ENCODE results near the gene DDX11.
A peak's percentile ranks its signal among the peaks of the same experiment; 100 is the strongest.
"Not testable (repeated sequence)": the region's sequence is repeated elsewhere in the genome, so short reads cannot be mapped to it uniquely, and the experiment has no call there.

Gene DDX11

DNA sequence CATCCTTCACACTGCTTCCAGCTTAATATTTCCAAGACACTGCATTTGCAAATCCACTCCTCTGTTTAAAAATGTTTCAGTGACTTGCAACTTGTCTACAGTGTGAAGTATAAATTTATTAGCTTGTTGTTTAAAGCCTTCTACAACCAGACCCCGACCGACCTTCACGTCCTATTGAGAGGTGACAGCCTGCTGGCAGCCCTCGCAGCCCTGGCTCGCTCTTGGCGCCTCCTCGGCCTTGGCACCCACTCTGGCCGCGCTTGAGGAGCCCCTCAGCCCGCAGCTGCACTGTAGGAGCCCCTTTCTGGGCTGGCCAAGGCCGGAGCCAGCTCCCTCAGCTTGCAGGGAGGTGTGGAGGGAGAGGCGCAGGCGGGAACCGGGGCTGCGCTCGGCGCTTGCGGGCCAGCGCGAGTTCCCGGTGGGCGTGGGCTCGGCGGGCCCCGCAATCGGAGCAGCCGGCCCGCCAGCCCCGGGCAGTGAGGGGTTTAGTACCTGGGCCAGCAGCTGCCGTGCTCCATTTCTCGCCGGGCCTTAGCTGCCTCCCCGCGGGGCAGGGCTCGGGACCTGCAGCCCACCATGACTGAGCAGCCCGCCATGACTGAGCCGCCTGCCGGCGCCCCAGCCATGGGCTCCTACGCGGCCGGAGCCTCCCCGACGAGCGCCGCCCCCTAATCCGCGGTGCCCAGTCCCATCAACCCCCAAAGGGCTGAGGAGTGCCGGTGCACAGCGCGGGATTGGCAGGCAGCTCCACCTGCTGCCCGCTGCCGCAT is 2.5 kb upstream of the DDX11 start:
- not testable (repeated sequence) for DNase-seq

DNA sequence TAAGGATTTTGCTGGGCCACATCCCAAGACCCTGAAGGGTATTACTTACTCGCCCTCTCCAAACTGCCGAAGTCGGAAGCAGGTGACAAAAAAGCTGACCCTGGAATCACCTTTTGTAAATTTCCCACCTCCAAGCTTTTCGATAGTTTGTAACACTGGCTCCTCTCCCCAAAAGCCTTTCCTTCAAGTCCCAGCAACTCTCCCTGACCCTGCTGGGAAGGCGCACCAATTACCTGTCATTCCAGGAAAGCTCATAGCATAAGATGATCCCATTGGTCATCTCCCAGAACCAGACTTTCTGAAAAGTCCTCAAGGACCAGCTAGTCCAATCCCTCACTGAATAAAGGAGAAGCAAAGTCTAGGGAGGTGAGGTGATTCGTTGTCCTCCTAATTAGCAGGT is 698 bp upstream of the DDX11 start:
- DNase-seq: not testable (repeated sequence)

DNA sequence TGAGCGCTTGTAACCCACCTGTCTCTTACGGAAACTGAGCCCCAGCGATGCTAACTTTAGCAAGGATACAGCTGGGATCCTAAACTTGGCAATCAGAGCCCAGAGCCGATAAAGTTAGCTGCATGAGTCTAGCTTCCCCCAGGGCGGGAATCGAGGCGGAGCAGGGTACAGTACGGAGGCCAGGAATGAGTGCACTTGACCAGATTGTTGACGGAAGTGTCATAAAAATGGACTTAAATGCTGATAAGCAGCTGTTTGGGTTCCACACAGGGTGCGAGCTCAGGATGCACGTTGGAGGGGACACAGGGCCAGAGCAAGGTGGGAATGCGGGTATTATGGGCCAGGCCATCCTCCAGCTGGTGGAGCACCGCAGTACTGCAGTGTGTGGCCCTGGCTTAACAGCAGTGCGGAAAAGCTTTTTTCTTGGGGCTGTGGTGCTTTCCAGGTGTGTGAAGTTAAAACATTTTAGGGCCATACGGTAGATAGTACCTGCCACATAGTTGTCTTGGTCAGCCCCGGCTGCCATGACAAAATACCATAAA is 744 bp downstream of the DDX11 start:
- DNase-seq: not testable (repeated sequence)

DNA sequence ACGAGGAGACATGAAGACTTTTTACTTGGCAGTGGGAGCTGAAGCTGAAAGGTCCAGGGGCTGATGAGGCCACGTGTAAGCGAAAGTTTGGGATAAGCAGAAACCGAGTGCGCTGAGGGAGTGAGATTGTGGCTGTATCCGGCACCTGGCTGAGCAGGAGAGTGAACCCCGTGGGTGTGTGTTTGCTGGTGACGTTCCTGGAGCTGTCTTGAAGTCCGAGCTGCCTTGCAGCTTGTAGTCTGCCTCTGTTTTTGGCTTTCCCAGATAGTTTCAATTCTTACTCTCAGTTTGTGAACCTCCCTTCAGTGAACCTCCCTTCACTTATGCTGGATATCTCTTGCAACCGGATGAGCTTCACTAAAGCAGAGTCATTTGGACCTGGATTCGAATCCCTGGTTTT is 2.5 kb downstream of the DDX11 start:
- not testable (repeated sequence) for DNase-seq

DNA sequence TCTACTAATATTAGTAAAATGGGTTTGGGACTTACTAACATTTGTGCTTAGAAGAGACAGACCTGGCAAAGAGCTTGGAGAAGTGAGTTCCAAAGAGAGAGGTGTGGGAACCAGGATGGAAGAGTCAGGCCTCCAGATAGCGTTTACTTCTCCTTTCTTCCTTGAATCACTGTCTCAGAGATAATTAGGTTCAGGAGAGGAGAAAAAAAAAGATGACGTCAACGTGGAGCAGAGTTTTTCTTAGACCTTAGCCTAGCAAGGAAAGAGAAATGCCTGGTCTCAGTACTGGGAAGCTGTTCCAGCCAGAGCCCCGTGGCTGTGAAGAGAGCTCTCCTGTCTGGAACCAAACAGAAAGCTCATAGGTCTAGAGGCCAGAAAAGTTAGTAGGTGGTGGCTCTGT is 3.4 kb downstream of the DDX11 start:
- not testable (repeated sequence) for DNase-seq

DNA sequence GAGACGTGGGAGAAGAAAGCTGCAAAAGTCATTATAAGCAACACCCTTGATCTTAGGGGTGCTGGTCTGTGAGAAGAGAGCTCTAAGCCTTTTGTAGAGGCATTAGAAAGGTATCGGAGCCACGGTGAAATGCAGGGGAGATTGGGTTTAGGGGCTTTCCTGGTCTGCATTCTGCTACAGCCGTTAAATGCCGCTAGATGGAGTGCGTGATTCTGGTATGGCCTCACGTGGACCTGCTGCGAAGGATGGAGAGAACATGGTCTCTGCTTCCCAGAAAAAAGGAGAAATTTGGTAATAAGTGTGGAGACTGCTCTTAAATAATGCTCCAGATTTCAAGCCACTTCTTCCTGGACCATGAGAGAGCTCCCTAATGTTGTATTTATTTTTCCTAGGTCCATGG is 4.3 kb downstream of the DDX11 start:
- DNase-seq: not testable (repeated sequence)

DNA sequence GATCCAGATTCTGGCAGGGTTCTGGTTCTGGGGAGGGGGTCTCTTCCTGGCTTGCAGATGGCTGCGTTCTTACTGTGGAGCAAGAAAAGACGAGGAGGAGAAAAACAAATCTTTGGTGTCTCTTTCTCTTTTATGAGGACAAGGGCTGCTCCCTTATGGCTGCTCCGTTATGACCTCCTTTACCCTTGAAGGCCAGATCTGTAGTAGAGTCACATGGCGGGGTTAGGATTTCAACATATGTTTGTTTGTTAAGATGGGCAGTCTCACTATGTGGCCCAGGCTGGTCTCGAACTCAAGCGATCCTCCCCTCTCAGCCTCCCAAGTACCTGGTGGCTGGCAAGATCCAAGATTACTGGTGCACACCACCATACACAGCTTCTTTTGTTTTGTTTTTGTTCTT is 5.8 kb downstream of the DDX11 start:
- DNase-seq: not testable (repeated sequence)

DNA sequence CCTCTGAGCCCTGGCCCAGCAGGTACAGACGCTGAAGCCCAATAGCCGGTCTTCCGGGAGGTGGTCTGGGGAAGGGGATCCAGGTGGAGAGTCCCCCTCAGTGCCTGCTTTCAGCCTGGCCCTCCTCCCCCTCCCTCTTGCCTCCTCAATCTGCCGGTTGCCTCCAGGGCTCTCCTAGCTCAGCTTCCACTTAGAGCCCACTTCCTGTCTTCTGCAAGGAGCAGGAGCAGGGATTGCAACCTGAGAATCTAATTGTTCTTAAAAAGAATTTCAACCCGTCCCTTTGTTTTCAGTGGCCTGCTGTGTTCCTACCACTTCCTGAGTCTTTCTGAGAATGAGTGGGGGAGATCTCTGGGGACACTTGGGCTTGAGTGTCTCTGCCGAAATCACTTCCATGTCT is 6.6 kb downstream of the DDX11 start:
- DNase-seq: peak; percentile 7

DNA sequence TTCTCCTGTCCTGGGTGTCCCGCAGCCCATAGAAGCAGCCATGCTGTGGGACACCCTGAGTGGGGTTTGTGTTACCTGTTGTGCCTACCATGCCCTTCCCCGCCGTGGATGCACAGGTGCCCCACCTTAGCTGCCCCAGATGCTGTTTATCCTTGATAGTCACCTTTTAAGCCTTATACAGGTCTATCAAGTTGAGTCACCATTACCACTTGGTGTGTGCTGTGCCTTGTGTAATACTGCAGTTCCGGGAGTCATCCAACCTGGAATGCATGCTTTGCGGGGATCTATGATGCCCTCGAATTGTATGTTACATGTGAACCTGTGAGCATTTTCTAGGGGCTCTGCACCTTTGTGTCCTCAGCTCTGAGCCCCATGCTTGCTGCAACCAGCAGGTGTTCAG is 7.6 kb downstream of the DDX11 start:
- DNase-seq: not testable (repeated sequence)

DNA sequence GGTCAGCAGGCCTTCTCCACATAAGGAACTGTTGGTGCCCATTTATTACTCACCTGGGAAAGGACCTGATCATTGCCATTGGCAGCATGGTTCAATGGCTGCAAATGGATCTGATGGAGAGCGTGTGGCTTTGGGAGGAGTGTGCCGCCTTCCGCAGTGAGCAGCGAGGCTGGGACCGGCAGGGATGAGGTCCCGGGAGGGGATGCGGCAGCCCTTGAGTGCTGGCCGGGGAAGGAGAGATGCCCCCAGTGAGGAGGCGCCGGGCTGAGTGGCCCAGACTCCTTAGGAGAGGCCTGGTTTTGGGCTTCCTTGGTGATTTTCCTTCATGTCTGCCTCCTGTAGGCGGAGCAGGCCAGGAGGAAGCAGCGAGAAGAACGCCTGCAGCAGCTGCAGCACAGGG is 10.6 kb downstream of the DDX11 start:
- not testable (repeated sequence) for DNase-seq

DNA sequence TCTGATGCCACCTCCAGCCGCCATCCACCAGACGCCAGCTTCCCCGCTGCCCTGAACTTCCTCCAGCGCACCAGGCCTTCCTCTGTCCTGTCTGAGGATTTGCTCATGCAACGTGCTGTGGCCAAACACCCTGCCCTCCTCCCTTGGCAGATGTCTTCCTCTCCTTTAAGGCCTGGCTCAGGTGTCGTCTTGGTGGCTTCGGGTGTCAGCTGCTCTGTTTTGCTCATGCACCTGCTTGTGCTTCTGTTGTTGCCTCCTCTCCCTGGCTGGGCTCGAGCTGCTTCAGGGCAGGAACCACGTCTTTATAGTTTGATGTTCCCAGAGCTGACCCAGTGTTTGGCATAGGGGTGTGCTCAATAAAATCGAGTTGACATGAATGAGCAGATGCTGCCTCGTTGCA is 12.4 kb downstream of the DDX11 start:
- DNase-seq: not testable (repeated sequence)

DNA sequence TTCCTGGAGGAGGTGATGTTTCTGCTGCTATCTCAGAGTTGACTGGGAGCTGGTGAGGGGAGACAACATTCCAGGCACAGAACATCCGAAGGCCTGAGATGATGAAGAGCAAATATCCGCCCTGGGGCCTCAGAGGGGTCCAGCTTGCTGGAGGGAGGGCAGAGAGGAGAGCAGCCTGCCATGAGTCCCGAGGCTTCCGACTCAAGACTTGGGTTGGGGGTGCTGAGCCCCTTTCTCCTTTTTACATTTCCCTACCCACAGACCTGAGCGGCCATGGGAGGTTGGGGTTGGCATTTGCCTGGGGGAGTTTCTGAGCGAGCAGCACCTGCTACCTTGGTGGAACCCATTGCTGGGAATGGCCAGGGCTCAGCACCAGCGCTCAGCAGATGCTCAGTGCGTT is 13.8 kb downstream of the DDX11 start:
- not testable (repeated sequence) for DNase-seq

DNA sequence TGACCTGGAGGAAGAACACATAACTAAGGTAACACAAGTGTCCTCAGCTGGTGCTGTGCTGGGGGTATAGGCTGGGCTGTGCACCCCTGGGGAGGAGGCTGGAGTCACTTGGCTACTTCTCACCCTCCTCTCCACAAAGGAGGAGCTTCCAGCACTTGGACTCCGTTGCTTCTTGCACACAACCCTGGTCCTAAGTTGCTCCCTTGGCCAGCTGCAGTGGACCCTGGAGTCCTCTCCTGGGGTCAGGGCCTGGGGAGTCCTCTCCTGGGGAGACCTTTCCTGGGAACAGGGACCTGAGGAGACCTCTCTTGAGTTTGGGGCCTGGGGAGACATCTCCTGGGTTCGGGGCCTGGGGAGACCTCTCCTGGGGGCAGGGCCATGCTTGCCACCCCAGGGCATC is 14.3 kb downstream of the DDX11 start:
- DNase-seq: not testable (repeated sequence)

DNA sequence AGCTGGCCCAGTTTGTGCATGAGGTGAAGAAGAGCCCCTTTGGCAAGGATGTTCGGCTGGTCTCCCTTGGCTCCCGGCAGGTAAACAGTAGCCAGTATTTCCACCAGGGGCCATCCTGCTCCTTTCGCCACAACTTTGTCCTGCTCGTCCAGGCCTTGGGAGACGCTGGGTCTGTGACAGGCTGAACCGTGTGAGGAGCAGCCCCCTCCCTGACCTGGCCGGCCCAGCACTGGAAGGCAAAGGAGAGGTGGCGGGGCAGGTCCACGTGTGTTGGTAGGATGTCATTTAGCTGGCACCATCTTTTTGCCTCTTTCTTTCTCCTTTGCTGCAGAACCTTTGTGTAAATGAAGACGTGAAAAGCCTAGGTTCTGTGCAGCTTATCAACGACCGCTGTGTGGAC is 15.4 kb downstream of the DDX11 start:
- DNase-seq: no peak

DNA sequence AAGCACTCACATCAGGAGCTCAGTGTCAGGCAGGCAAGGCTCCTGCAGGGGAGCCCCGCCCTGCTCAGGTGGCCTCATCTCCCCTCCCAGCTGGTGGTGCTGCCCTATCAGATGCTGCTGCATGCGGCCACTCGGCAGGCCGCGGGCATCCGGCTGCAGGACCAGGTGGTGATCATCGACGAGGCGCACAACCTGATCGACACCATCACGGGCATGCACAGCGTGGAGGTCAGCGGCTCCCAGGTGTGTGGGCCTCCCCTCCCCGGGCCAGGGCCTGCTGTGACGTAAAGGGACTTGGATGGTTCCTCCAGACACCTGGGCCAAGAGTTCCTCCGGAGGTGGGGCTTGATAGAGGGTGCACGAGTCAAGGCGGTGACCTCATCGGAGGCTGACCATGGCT is 18.0 kb downstream of the DDX11 start:
- not testable (repeated sequence) for DNase-seq

DNA sequence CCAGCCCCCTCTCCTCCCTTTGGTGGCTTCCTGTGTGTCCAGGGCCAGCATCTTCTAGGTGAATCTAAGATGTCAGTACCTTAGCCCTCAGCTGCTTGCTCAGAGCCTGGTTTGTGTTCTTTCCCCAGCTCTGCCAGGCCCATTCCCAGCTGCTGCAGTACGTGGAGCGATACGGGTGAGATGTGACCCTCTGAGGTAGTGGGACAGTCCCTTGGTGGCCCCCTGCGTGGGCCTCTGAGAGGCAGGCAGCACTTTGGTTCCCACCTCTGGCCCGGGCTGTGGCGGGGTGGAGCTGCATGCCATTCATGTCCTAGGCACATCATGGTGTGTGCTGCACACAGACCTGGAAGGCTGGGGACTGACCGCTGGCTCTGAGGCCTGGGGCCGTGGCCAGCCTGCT is 19.1 kb downstream of the DDX11 start:
- DNase-seq: not testable (repeated sequence)

DNA sequence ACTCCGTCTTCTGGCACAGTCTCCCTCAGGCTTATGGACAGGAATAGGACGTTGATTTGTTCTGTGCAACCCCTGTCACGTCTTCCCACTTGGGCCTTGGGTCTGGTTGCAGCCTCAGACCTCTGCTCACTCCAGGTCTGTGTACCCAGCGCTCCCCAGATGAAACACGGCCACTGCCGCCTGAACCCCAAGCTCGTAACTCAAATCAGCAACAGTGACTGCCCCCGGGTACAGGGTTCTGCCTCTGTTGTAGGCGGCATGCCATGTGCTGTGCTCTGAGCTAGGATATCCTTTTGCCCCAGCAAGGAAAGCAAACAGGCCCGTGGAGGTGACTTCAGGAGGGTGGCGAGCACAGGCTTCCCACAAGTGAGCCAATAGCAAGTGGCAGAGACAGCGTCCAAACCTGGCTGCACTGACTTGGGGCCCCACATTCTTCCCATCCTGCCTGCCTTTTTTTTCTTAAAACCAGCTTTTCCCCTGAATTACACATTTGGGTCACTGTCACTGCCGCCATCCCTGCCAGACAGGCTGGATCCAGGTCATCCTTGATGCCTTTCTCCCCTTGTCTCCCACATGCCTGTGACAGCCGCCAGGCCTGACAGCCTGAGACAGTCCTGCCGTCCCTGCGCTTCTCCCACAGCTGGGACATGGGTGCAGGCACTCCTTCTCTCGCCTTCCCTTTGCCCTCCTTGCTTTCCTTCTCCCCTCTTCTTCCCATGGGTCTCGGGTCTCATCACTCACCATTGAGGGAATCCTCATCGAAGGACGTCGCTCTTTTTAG is 21.6 kb downstream of the DDX11 start:
- DNase-seq: not testable (repeated sequence)

DNA sequence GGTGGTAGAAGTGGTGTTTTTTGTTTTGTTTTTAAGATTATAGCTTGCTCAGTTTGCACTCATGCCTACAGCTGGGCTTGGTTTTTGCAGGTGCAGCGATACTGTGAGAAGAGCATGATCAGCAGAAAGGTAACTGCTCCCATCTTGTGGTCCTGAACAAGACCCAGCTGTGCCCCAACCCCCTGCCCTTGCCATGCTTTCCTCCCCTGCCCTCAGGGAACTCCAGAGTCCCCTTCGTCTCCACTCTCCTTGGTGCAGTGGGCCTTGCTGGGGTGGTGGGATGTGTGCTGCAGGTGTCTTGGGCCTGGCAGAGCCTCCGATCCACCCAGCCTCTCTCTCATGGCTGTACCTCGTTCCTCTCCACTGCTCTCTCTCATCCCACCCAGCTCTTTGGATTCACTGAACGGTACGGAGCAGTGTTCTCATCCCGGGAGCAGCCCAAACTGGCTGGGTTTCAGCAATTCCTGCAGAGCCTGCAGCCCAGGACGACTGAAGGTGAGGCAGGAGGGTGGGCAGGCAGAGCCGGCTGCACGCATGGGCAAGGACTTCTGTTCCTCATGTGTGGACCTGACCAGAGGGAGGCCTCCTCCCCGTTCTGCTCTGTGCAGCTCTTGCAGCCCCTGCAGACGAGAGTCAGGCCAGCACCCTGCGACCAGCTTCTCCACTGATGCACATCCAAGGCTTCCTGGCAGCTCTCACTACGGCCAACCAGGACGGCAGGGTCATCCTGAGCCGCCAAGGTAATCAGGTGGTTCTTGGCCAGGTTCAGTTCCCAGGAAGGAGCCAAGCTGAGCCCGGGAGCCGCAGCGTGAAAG is 22.8 kb downstream of the DDX11 start:
- not testable (repeated sequence) for DNase-seq

DNA sequence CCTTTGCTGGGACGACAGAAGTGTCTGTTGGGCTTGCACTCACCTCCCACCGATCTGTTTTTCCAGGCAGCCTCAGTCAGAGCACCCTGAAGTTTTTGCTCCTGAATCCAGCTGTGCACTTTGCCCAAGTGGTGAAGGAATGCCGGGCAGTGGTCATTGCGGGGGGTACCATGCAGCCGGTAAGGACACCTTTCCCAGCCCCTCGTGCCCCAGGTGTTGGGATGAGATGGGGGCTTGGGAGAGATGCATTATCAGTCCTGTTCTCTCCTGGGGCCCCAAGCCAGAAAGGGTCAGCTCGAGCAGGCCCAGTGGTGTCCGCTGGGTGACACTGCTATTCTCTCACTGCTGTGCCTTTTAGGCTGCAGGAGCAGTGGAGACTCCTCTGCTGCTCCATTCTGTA is 24.2 kb downstream of the DDX11 start:
- DNase-seq: not testable (repeated sequence)

DNA sequence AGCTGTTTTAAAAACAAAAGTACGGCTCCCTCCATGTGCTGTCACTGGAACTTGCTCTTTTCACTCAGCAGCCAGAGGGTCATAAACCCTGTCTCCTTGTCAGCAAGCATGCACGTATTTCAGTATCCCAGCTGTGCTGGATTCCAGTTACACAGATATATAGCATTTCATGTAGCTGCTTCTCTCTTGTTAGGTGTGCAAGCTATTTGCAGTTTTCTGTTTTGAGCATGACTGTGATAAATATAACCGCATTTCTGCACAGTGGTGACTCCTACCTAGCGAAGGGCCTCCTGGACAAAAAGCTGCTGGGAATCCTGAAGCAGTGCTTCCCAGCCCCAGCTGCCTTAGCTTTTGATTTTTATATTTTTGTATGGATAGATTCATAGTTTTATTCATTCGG is 24.7 kb downstream of the DDX11 start:
- DNase-seq: not testable (repeated sequence)

DNA sequence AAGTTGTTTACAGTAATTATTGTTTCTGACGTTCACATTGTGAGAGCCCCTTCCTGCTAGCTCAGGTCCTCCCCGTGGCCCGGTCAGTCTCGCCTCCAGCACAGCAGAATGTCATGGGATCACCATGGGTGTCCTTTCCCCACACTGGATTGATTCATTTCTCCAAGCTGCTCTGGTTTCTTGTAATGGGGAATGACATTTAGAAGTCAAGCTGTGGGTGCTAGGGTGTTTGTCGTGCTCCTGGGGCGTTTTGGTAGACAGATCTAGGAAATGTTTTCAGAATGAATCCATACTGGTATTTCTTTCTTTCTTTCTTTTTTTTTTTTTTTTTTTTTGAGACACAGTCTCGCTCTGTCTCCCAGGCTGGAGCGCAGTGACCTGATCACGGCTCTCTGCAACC is 25.1 kb downstream of the DDX11 start:
- not testable (repeated sequence) for DNase-seq

DNA sequence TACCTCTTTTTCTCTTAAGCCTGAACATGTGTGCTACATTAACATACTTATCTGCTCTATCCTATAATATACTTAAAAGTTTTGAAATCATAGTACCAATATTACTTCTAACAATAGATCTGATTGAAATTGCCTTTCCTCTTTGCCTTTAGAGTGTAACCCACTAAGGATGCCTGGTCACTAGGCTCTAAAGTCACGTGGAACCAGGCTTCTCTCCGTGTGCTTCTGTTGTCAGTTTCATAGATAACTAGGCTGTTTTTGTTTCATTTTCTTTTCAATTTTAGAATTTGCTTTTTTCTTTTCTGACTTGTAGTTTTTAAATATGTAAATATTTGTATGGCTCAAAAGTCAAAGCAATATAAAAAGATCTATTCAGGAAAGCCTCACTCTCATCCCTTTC is 25.8 kb downstream of the DDX11 start:
- not testable (repeated sequence) for DNase-seq
